Body of pancreas (tissue), 4 donors: ENCODE data around the gene TCN2.

Experiments
- CTCF ChIP-seq, 7 experiments: fragments of 450-650 bp in 4 of 7; fragments of 200-600 bp in 3 of 7; sonication (generic) in 3 of 7; IDR thresholded peaks; one replicate each; pipeline ENCODE4 v1.5.1; 2016 to 2019; ENCODE audit warnings: antibody characterized with exemption in 7 of 7
- POLR2A ChIP-seq, 3 donors: fragments of 450-650 bp; IDR thresholded peaks; one replicate each; pipeline ENCODE4 v1.6.1; 2016; ENCODE audit warnings: antibody characterized with exemption in 3 of 3, mild to moderate bottlenecking in 2 of 3

GRCh38 chr22:30601464-30601863 is 5.5 kb upstream of the TCN2 start:
- no peak for TF ChIP-seq CTCF (IDR thresholded peaks at IDR 0.05)
- no peak for TF ChIP-seq POLR2A (IDR thresholded peaks at IDR 0.05)
